GM19372 (cell line): ENCODE results near the gene RFX6.
"Not testable (repeated sequence)": the region's sequence is repeated elsewhere in the genome, so short reads cannot be mapped to it uniquely, and the experiment has no call there.

Experiments used
- ATAC-seq: cut with Tn5 transposase; IDR thresholded peaks from one replicate; pipeline ENCODE4 v1.9.1; 2021; ENCODE audit warnings: mild to moderate bottlenecking, low read depth, moderate library complexity; ENCODE audit not compliant: unreplicated experiment

The RFX6 gene

DNA sequence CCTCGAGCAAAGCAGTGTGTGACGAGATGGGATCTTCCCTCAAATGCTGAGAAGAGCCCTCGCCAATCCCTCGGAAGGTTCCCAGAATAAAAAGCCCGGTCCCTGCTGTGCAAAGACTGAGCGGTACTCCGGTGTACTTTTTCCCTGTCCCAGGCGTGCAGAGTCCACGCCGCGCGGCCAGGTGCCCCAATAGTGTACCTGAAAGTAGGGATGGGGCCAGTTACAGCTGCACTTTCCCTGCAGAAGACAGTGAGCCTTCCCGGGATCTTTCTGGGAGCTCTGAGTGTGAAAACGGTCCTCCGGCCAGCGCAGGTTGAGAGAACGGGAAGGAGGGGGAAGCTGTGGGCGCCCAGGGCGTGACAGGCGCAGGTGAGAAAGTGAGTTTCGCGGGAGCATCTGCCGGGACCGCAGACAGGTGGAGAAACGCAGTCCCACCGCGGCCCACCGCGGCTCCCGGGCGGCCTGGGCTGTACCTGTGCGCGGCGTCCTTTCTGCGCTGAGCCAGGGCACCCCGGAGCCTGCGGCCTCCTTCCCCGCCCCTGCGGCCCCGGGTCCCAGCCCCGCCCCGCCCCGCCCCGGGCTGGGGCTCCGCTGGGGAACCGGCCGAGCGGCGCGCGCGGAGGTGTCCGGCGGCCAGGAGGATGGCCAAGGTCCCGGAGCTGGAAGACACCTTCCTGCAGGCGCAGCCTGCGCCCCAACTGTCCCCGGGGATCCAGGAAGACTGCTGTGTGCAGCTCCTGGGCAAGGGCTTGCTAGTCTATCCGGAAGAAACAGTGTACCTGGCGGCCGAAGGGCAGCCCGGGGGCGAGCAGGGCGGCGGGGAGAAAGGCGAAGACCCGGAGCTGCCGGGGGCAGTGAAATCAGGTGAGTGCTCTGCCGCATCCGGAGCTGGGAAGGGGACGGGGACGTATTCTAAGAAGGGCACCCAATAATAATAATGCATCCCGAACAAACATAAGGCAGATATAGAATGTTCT is at the start of gene RFX6:
Gene RFX6, plus strand, starts transcription at position 608 of the 977 bp plus-strand sequence. Its CDS starts 34 bp downstream, at position 642.
- ATAC-seq, result no peak

GRCh38 chr6:116827561-116828240 is 49.3 kb upstream of the RFX6 start:
- no peak for ATAC-seq

DNA sequence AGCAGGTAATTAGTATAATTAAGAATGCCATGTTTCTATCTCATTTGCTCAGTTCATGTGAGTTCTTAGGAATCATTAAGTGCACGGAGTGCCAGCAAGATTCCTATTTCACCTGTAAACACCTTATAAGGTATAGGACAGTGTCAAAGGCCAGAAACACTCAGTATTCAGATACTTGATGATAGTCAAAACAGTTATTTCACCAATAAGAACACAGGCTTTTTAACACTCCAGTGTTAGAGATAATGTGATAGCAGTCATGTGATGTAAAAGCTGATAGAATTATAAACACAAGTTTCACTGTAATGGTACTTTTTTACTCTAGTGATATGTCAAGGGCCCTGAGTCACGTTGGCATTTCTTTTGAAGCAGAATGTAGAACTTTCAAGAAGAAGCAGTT is 48.1 kb upstream of the RFX6 start, which contains the start of gene GPRC6A:
Gene GPRC6A, minus strand, starts transcription at position 101 of the 400 bp plus-strand sequence. Its CDS starts 70 bp downstream, at position 31.
- ATAC-seq, result no peak

DNA sequence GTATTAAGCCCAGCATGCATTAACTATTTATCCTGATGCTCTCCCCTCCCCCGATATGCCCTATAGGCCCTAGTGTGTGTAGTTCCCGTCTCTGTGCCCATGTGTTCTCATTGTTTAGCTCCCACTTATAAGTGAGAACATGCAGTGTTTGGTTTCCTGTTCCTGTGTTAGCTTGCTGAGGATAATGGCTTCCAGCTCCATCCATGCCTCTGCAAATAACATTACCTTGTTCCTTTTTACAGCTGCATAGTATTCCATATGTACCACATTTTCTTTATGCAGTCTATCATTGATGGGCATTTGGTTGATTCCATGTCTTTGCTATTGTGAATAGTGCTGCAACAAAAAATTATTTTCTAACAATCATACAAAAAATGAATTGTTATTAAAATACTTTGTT is 42.5 kb upstream of the RFX6 start:
- ATAC-seq, result not testable (repeated sequence)

- ATAC-seq, result no peak
Observed at GRCh38 chr6:116836606-116837342, 40.3 kb upstream of the RFX6 start.

- ATAC-seq, result no peak
Observed at GRCh38 chr6:116840091-116840490, 37.0 kb upstream of the RFX6 start.

DNA sequence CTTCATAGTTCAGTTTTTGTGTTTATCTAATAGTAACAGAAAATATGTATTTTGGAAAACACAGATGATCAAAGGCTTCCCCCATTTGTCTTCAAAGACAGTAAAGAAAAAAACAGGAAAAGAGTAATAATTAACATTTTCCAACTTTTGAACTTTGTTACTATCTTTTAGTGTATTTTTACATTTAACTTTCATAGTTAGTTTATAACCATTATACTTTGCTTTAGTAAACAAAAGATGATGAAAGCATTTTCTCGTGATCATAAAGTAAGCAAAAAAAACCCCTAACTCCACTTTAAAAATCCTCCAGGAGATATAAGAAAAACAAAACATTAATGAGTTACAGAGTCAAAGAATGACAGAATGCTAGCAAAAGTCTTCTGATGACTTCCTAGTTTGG is 34.6 kb upstream of the RFX6 start:
- no peak for ATAC-seq

DNA sequence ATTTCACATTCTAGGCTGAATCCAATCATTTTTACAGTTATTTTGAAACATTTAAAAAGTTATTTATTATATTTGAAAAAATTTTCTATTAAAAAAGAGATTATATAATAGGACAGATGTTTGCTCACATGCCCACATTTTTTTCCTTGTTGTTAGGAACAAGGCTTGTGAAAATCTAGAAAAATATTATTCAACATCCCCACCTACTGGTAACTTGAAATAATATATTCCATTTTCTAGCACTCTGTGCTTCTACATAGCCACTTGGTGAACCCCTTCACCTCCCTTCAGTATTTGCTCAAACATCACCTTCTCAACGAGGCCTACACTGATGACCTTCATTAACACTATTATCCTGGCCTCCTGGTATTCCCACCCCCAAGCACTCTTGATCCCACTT is 29.8 kb upstream of the RFX6 start:
- ATAC-seq, result no peak

DNA sequence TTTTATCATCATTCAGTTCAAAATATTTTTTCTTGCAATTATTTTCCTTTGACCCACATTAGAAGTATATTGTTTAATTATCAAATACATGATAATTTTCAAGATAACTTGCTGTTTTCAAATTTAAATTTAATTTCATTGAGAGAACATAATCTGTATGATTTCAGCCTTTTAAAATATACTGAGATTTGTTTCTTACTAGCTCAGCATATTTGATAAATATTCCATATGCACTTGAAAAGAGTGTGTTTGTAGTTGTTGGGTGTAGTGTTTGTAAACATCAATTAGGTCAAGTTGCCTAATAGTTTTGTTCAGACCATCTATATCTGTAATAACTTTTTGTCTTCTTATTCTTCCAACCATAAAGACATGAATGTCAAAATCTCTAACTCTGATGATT is 19.0 kb upstream of the RFX6 start:
- ATAC-seq, result no peak

DNA sequence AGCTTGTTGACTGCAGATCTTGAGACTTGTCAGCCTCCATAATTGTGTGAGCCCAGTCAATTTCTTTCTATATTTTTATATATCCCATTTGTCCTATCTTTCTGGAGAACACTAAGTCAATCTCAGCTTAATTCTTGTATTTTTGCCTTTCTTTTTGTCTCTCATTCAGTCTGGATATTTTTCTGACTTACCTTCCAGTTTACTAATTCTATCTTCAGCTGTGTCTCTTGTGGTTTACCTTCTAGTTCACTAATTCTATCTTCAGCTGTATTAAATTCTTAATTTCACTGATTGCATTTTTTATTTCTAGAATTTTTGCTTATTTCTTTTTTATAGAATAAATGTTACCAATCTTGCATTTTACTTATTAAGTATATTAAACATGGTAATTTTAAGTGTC is 17.8 kb upstream of the RFX6 start:
- no peak for ATAC-seq

- ATAC-seq, result no peak
Observed at GRCh38 chr6:116866281-116866871, 10.7 kb upstream of the RFX6 start.

DNA sequence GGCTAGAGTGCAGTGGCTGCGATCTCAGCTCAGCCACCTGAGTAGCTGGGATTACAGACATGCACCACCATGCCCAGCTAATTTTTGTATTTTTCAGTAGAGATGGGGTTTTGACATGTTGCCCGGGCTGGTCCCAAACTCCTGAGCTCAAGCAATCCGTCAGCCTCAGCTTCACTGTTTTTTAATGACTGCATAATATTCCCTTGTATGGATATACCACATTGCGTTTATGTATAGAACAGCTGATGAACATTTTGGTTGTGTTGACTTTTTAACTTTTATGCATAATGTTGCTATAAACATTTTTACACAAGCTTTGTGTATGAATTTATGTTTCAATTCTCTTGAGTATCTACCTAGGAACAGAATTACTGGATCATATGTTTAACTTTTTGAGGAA is 4.3 kb upstream of the RFX6 start:
- ATAC-seq, result no peak

DNA sequence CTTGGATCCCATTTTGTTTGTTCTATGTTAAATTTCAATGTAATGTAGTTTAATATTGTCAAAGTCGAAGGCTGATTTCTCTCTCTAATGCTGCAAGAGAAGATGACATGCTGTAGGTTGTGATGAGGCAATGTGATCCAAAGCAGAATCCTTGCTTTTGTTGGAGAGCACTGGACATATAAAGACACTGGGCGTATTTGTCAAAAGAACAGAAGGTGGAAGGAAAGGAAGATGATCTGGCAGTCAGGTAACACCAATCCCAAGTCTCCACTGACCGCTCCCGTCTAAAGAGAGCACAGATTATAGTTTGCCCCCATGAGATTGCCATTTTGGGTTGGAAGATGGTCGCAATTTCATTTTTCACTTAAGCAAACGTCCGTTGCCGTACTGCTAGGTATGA is 935 bp upstream of the RFX6 start:
- no peak for ATAC-seq

DNA sequence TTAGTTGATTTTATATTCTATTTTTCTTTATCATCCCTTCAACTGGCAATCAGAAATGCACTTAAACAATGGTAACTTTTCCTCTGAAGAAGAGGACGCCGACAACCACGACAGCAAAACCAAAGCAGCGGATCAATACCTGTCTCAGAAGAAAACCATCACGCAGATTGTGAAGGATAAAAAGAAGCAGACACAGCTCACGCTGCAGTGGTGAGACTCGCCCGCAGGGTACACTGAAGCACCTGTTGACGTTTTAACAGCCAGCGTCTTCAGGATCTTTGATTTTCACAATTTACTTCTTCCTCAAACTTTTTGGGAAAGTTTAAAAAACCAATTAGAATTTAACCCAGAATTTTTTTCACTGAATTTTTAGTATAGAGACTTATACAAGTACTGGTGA is 701 bp downstream of the RFX6 start:
- ATAC-seq, result no peak

DNA sequence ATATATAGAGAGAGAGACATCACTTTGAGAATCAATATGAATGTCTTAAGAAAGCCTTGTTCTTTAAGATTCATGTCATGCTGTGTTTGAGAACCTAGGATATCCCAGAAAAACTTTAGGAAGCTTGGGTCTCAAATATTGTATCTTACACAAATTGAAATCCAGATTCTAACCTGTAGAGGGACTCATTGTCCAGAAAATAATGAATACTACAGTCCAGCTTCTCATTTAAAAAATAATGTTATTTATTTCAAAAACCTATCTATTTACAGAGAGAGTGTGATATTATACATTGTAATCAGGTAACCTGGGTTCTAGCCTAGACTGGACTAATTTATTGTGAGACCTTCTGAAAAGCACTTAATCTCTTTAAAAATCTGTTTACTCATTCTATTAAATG is 4.2 kb downstream of the RFX6 start:
- no peak for ATAC-seq

- no peak for ATAC-seq
Observed at GRCh38 chr6:116883005-116883404, 6.0 kb downstream of the RFX6 start.

DNA sequence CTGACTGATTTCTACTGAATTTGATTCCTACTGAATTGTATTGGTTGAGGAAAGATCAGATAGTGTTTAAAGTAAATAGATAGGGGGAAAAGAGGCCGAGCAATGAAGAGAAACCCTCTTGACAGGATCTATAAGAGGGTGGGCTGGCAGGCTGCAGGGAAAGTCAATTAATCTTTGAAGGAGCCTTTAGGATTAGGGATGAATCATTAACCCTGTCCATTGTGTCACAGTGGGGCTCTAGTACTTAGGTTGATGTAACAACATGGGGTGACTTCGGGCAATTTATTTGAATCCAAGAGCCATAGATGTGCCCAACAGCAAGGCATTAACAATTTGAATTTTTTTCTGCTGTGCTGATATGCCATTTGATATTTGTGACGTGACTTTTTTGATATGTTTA is 7.5 kb downstream of the RFX6 start:
- no peak for ATAC-seq

DNA sequence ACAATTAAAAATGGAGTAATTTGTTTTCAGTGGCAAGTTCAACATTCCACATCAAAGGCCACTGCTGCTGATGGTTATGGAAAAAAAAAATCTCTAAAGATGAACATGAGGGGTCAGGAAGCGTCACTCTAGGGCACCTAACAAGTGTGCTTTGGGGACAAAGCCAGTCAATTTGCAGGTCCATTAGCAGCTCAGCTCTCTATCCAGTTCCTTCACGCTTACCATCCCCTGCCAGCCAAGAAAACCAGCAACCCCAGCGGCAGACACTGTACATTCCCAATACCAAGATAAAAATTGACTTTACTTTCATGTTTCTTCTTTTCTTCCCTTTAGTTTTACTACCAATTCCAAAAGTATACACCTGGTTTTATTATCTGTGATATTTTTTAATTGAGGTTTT is 10.1 kb downstream of the RFX6 start:
- ATAC-seq, result no peak

- no peak for ATAC-seq
Observed at GRCh38 chr6:116887894-116888293, 10.9 kb downstream of the RFX6 start.

GRCh38 chr6:116888732-116889360 is 11.8 kb downstream of the RFX6 start:
- no peak for ATAC-seq
